Upper lobe of left lung (tissue), 4 donors: ENCODE data around the gene MTMR2.

Source experiments
- CTCF ChIP-seq, 6 experiments: fragments of 450-650 bp in 4 of 6; fragments of 200-600 bp in 2 of 6; sonication (generic) in 2 of 6; IDR thresholded peaks; one replicate each; pipeline ENCODE4 v1.5.1; 2016 to 2019; ENCODE audit warnings: antibody characterized with exemption in 6 of 6
- EP300 ChIP-seq, 4 donors: sonication (generic); formaldehyde crosslinking; IDR thresholded peaks; one replicate each; pipeline ENCODE4 v1.5.1; 2017; ENCODE audit warnings: antibody characterized with exemption in 4 of 4, control low read depth in 2 of 4
- POLR2A ChIP-seq, 4 donors: fragments of 450-650 bp; IDR thresholded peaks; one replicate each; pipeline ENCODE4 v1.5.1; 2016 to 2017; ENCODE audit warnings: antibody characterized with exemption in 4 of 4, mild to moderate bottlenecking in 2 of 4
- POLR2AphosphoS5 ChIP-seq, 2 donors: sonication (generic); formaldehyde crosslinking; IDR thresholded peaks; one replicate each; pipeline ENCODE4 v1.5.1; 2017; ENCODE audit warnings: antibody characterized with exemption in 2 of 2

- TF ChIP-seq CTCF (IDR thresholded peaks at IDR 0.05) (no peak), POLR2A (IDR thresholded peaks at IDR 0.05) (no peak), POLR2AphosphoS5 (IDR thresholded peaks at IDR 0.05) (no peak), EP300 (IDR thresholded peaks at IDR 0.05) (no peak)
Observed at GRCh38 chr11:95910638-95911368, 13.1 kb downstream of the MTMR2 start.
